ENCODE measurements around the gene RRM2. TPM values are rescaled to one million over a fixed set of nuclear protein-coding genes. Genes with fewer than 3 reads are reported as not detected.

The RRM2 gene
- total RNA-seq, 1 experiment from 2014 or later = 163 TPM

GRCh38 chr2:10171006-10171800, 48.7 kb downstream of the RRM2 start:
- no peak for DNase-seq
- H3K18ac ChIP-seq (ENCODE audit: insufficient read length, low read depth, low read length) = no peak overlapping the region
- H4K5ac ChIP-seq (ENCODE audit: insufficient read length, low read depth, low read length) = no peak overlapping the region
- no peak overlapping the region for H3K23ac ChIP-seq (ENCODE audit: insufficient read length, low read depth, low read length)
- no peak overlapping the region for H2BK5ac ChIP-seq (ENCODE audit: insufficient read length, low read length)
- H3K4me1 ChIP-seq (ENCODE audit: insufficient read depth, low read length) = no peaks in the 10 kb centered on the region
- peaks cover 3% of the 10 kb centered on the region for H4K20me1 ChIP-seq (ENCODE audit: control insufficient read depth, insufficient read depth, insufficient read length)
- WGBS (ENCODE audit: extremely low coverage, insufficient read length, low lambda C conversion rate) = no CpG with 5 or more reads among the region's 19 CpGs
- no peaks in the 10 kb centered on the region for H3K23me2 ChIP-seq (ENCODE audit: insufficient read length, low read depth, low read length, poor library complexity, severe bottlenecking)
- no peak overlapping the region for H3K14ac ChIP-seq (ENCODE audit: insufficient read depth, low read length)
- no peak overlapping the region for H4K91ac ChIP-seq (ENCODE audit: insufficient read length, low read depth, low read length)
- no peak for TF ChIP-seq CTCF (conservative IDR thresholded peaks at IDR 0.05)
- H3T11ph ChIP-seq (ENCODE audit: low read length) = no peak overlapping the region
- H3K79me2 ChIP-seq (ENCODE audit: insufficient read depth, low read length) = no peaks in the 10 kb centered on the region
- Mint-ChIP-seq H3K9me3 (no peaks in the 10 kb centered on the region; a peak in 1 of 5 replicates), H3K36me3 (ENCODE audit: insufficient read depth in 1 of 3, low read depth in 3 of 3) (no peaks in the 10 kb centered on the region; a peak in 2 of 7 replicates), H3K27me3 (ENCODE audit: low read depth) (no peaks in the 10 kb centered on the region; the same call in none of the 2 replicates), H3K4me1 (peaks cover 15 to 22% of the 10 kb centered on the region in 2 experiments), H3K4me3 (no peak overlapping the region), H3K27ac (no peak overlapping the region; a peak in 1 of 7 replicates)
- H2AFZ ChIP-seq (ENCODE audit: low read length) = no peak overlapping the region
- H2BK12ac ChIP-seq (ENCODE audit: insufficient read length, low read depth, low read length) = no peak overlapping the region
- H3K27me3 ChIP-seq (ENCODE audit: insufficient read depth, low read length) = no peaks in the 10 kb centered on the region
- H2BK15ac ChIP-seq (ENCODE audit: low read depth, low read length) = no peak overlapping the region
- H3K79me1 ChIP-seq (ENCODE audit: insufficient read depth, low read depth, low read length, poor library complexity, severe bottlenecking) = no peaks in the 10 kb centered on the region
- H3K27ac ChIP-seq (ENCODE audit: insufficient read length, low read depth, low read length) = no peak overlapping the region
- H3K56ac ChIP-seq (ENCODE audit: insufficient read length, low read depth, low read length) = no peak overlapping the region
- no peak overlapping the region for H2BK120ac ChIP-seq (ENCODE audit: low read depth, low read length, poor library complexity, severe bottlenecking)
- H3K4me2 ChIP-seq (ENCODE audit: insufficient read depth, insufficient read length, low read length) = no peak overlapping the region
- H2AK5ac ChIP-seq (ENCODE audit: insufficient read length, low read length) = no peak overlapping the region
- H3K4ac ChIP-seq (ENCODE audit: low read depth, low read length) = no peak overlapping the region
- no peak overlapping the region for H2BK20ac ChIP-seq (ENCODE audit: low read depth, low read length, poor library complexity, severe bottlenecking)
- H4K8ac ChIP-seq (replicated peaks; ENCODE audit: insufficient read length, low read depth, low read length) = no peak overlapping the region
- no peaks in the 10 kb centered on the region for H3K9me3 ChIP-seq (ENCODE audit: control insufficient read depth, low read depth, low read length)
- H3K9ac ChIP-seq (ENCODE audit: extremely low read depth, insufficient read length, low read length) = no peak overlapping the region
